PFSK-1 (cell line): ENCODE measurements around the gene RABGAP1L.

Source experiments
- FOXP2 ChIP-seq: optimal IDR thresholded peaks from 2 replicates; pipeline ENCODE3; 2011; ENCODE audit warnings: borderline replicate concordance, control low read depth, inconsistent platforms; ENCODE audit not compliant: insufficient read depth; ENCODE audit errors: extremely low read length, extremely low read depth
- POLR2AphosphoS5 ChIP-seq: IDR thresholded peaks from 2 replicates; pipeline ENCODE4 v1.6.1; 2012; ENCODE audit warnings: low read depth, mild to moderate bottlenecking, control low read depth, low read length, moderate library complexity
- SIN3A ChIP-seq: IDR thresholded peaks from 2 replicates; pipeline ENCODE4 v1.6.1; 2012; ENCODE audit warnings: mild to moderate bottlenecking, low read length, moderate library complexity, borderline replicate concordance; ENCODE audit not compliant: insufficient read depth
- TAF1 ChIP-seq: IDR thresholded peaks from 2 replicates; pipeline ENCODE4 v1.6.1; 2012; ENCODE audit warnings: low read length, control low read depth, borderline replicate concordance; ENCODE audit not compliant: insufficient read depth
- TF ChIP-seq, protein P1 (sequence below), 2 experiments: IDR thresholded peaks; 2 replicates each; pipeline versions ENCODE4 v1.6.1 to v1.8.0; 2011 to 2012; ENCODE audit warnings: low read depth in 2 of 2, low read length in 2 of 2, control low read depth in 1 of 2, inconsistent platforms in 1 of 2, mild to moderate bottlenecking in 1 of 2, moderate library complexity in 1 of 2; ENCODE audit not compliant: insufficient read depth in 1 of 2

Gene RABGAP1L

DNA sequence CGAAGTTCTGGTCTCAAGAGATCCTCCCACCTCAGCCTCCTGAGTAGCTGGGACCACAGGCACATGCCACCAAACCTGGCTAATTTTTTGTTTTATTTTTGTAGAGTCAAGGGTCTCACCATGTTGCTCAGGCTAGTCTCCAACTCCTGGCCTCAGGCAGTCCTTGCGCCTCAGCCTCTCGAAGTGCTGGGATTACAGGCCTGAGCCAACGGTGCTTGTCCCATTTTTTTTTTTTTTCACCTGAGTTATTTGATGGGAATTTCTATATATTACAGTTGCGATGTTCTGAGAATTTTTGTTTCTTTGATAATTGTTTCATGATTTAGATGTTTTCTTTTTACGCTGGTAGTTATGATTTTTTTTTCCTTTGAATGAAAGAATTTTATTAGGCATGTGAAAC is 2.5 kb downstream of the RABGAP1L start:
- TF ChIP-seq, protein P1, sequence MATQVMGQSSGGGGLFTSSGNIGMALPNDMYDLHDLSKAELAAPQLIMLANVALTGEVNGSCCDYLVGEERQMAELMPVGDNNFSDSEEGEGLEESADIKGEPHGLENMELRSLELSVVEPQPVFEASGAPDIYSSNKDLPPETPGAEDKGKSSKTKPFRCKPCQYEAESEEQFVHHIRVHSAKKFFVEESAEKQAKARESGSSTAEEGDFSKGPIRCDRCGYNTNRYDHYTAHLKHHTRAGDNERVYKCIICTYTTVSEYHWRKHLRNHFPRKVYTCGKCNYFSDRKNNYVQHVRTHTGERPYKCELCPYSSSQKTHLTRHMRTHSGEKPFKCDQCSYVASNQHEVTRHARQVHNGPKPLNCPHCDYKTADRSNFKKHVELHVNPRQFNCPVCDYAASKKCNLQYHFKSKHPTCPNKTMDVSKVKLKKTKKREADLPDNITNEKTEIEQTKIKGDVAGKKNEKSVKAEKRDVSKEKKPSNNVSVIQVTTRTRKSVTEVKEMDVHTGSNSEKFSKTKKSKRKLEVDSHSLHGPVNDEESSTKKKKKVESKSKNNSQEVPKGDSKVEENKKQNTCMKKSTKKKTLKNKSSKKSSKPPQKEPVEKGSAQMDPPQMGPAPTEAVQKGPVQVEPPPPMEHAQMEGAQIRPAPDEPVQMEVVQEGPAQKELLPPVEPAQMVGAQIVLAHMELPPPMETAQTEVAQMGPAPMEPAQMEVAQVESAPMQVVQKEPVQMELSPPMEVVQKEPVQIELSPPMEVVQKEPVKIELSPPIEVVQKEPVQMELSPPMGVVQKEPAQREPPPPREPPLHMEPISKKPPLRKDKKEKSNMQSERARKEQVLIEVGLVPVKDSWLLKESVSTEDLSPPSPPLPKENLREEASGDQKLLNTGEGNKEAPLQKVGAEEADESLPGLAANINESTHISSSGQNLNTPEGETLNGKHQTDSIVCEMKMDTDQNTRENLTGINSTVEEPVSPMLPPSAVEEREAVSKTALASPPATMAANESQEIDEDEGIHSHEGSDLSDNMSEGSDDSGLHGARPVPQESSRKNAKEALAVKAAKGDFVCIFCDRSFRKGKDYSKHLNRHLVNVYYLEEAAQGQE (IDR thresholded peaks at IDR 0.05; ENCODE audit: insufficient read depth in 1 of 2, low read depth in 2 of 2, low read length in 2 of 2) = no peak
- no peak for TF ChIP-seq POLR2AphosphoS5

DNA sequence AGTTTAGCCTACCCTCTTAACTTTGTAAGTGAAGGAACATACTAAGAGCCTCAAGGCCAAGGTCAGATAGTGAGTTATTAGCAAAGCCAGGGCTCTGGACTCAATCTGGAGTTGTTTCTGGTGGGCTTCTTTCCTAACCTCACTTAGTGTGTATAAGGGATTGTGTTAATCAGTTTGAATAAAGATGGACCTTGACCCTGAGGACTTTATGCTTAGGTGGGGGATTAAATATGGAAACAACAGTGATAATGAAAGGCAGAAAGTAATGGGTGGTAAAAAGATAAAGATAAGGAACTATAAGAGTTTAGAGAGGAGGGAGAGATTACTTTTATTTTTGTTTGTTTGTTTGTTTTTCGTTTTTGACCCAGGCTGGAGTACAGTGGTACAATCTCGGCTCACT is 5.5 kb downstream of the RABGAP1L start:
- TF ChIP-seq, protein P1 (IDR thresholded peaks at IDR 0.05; ENCODE audit: insufficient read depth in 1 of 2, low read depth in 2 of 2, low read length in 2 of 2) = no peak
- TF ChIP-seq FOXP2 (no peak), SIN3A (no peak), POLR2AphosphoS5 (no peak), TAF1 (no peak)

DNA sequence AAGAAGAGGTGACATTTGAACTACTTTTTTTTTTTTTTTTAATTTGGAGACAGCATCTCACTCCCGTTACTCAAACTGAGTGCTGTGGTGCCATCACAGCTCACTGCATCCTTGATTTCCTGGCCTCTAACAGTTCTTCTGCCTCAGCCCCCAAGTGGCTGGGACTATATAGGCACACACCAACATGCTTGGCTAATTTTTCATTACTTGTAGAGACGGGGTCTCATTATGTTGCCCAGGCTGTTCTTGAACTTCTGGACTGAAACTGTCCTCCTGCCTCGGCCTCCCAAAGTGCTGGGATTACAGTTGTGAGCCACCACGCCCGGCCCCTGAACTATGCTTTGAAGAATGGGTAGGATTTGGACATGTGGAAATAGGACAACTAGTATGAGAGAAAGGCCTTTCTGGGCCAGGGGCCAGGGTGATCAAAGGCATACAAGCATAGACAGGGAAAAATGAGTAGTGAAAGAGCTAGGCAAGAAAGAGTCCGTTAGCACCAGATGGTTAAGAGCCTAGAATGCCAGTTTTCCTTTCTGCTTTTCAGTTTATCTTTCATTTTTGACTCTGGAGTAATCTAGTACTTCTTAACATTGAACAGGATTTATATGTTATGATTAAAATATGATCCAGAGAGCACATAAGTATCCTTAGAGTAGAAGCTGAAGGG is 6.3 kb downstream of the RABGAP1L start:
- TF ChIP-seq FOXP2 (no peak), POLR2AphosphoS5 (no peak), TAF1 (no peak), SIN3A (no peak)
- TF ChIP-seq, protein P1 (IDR thresholded peaks at IDR 0.05; ENCODE audit: insufficient read depth in 1 of 2, low read depth in 2 of 2, low read length in 2 of 2) = no peak

DNA sequence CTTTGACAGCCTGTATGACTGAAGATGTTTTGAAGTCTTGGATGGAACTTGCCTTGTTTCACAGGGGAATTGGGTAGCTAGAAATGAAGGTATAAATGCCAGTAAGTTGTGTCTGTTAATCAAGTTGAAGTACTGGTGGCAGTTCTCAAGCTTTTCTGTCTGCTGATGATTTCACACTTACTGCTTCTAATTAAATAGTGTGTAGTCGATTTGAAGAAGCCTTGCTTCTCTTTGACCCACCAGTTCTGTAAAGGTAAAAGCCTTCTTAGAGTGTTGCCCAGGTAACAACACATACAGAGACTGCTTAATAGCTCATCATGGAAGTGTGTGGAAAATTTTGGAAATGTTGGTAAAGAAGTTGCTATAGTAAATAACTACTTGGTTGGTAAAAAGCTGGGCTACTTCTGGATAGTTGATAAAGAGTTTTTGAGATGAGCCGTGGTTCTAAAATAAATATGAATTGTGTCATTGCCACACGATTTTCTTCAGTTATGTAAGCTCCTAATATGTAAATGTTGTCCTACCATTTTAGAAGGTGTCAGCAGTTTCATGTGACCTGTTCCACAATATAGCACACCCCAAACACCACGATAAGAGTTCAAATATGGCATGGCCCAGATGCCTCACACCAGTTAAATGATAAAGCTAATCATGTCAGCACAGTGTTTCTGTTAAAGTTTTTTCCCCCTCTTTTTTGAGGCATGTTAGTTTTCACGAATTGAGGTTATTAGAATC is 7.4 kb downstream of the RABGAP1L start:
- TF ChIP-seq, protein P1 (IDR thresholded peaks at IDR 0.05; ENCODE audit: insufficient read depth in 1 of 2, low read depth in 2 of 2, low read length in 2 of 2) = no peak
- TF ChIP-seq FOXP2 (no peak), TAF1 (no peak), POLR2AphosphoS5 (no peak), SIN3A (no peak)

DNA sequence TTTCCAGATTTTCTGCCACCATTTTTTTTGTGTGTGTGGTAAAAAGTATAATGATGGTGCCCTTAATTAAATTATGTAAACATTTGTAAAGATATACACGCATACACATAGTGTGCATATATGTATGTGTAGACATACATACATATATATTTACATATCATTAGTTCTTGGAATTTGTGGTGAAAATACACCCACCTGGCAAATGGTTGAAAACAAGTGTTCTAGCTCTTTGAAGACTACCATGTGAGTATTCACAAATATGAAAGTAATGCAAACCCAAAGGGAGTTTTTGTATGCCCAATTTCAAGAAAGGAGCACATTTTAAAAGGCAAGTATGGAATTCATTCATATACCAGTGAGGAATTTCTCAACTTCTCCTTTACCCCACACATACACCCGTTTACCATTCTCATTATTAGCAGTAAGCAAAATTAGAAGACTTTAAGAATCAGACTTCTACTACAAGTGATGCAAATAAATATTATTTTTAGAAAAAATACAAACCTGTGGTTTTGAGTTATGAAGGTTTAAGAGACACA is 8.0 kb downstream of the RABGAP1L start:
- TF ChIP-seq FOXP2 (no peak), SIN3A (no peak), TAF1 (no peak), POLR2AphosphoS5 (no peak)
- TF ChIP-seq, protein P1 (IDR thresholded peaks at IDR 0.05; ENCODE audit: insufficient read depth in 1 of 2, low read depth in 2 of 2, low read length in 2 of 2) = no peak
